CD8-positive, alpha-beta memory T cell (primary cell): ENCODE measurements around the gene TOMT. TPM values are rescaled to one million over a fixed set of nuclear protein-coding genes. Genes with fewer than 3 reads are reported as not detected.

Experiments
- CTCF ChIA-PET: fragments of 350-600 bp; sonication (Branson Sonifier 250); formaldehyde crosslinking; loops from one replicate; lab custom pipeline; 2021; ENCODE audit warnings: antibody characterized with exemption; lab: Charles Lee
- POLR2A ChIA-PET: fragments of 350-600 bp; sonication (Branson Sonifier 250); formaldehyde crosslinking; loops from one replicate; lab custom pipeline; 2021; ENCODE audit warnings: antibody characterized with exemption; lab: Charles Lee
- DNase-seq, 5 donors: peaks; one replicate each; pipeline versions ENCODE4 v3.0.0 to v3.0.0-alpha.2; 2020 to 2022; ENCODE audit warnings: mixed read lengths in 1 of 5
- H3K27ac ChIP-seq: one replicate; pipeline ENCODE4 v1.7.0; 2013; ENCODE audit warnings: low read depth, mild to moderate bottlenecking, low read length, moderate library complexity
- H3K27me3 ChIP-seq: 2 replicates; pipeline ENCODE4 v1.7.0; 2013; ENCODE audit warnings: low read length, mild to moderate bottlenecking; ENCODE audit not compliant: insufficient read depth, poor library complexity, severe bottlenecking
- H3K36me3 ChIP-seq: 2 replicates; pipeline ENCODE4 v1.7.0; 2013; ENCODE audit warnings: mild to moderate bottlenecking, low read length, moderate library complexity; ENCODE audit not compliant: insufficient read depth
- H3K4me1 ChIP-seq: 2 replicates; pipeline ENCODE4 v1.7.0; 2013; ENCODE audit warnings: mild to moderate bottlenecking, low read length, moderate library complexity; ENCODE audit not compliant: insufficient read depth
- H3K4me3 ChIP-seq: 2 replicates; pipeline ENCODE4 v1.7.0; 2013; ENCODE audit warnings: mild to moderate bottlenecking, low read length
- H3K9me3 ChIP-seq: 2 replicates; pipeline ENCODE4 v1.7.0; 2013; ENCODE audit warnings: mild to moderate bottlenecking, low read length
- H3K27ac Mint-ChIP-seq, 8 donors: one replicate each; pipeline ENCODE4 v1.8.0; 2020 to 2021; ENCODE audit warnings: mixed read lengths in 8 of 8, mild to moderate bottlenecking in 6 of 8, inconsistent platforms in 3 of 8, moderate library complexity in 3 of 8
- H3K27me3 Mint-ChIP-seq, 2 donors: one replicate each; pipeline ENCODE4 v1.8.0; 2020 to 2021; ENCODE audit warnings: mixed read lengths in 2 of 2, mild to moderate bottlenecking in 1 of 2, moderate library complexity in 1 of 2
- H3K36me3 Mint-ChIP-seq, 3 donors: one replicate each; pipeline ENCODE4 v1.8.0; 2020 to 2021; ENCODE audit warnings: mixed read lengths in 3 of 3, inconsistent platforms in 1 of 3, mild to moderate bottlenecking in 1 of 3
- H3K4me1 Mint-ChIP-seq, 3 donors: one replicate each; pipeline ENCODE4 v1.8.0; 2020 to 2021; ENCODE audit warnings: mixed read lengths in 3 of 3, inconsistent platforms in 1 of 3, mild to moderate bottlenecking in 1 of 3
- H3K4me3 Mint-ChIP-seq, 7 donors: one replicate each; pipeline ENCODE4 v1.8.0; 2020 to 2021; ENCODE audit warnings: mixed read lengths in 7 of 7, mild to moderate bottlenecking in 6 of 7, moderate library complexity in 4 of 7, inconsistent platforms in 2 of 7
- H3K9me3 Mint-ChIP-seq, 5 donors: one replicate each; pipeline ENCODE4 v1.8.0; 2020 to 2022; ENCODE audit warnings: mixed read lengths in 5 of 5, mild to moderate bottlenecking in 3 of 5, moderate library complexity in 2 of 5, inconsistent platforms in 1 of 5
- polyA plus RNA-seq: library from polyadenylated mRNA; unstranded; fragments of 300-500 nt; fragmentation: Illumina TruSeq; gene quantifications from one replicate; pipeline ENCODE4 v1.2.3, GENCODE V29; 2021
- total RNA-seq, 2 experiments: library from RNA; stranded (reverse); gene quantifications; one replicate each; pipeline ENCODE4 v1.2.3, GENCODE V29; 2021

Gene TOMT
- total RNA-seq (not detected), polyA plus RNA-seq (not detected)

GRCh38 chr11:72105888-72106287 lies at the start of gene TOMT:
Gene TOMT, plus strand, starts transcription at chr11:72105924. Its CDS starts 28 bp downstream, at chr11:72105952.
- ChIA-PET CTCF (interaction anchor here (1.2 kb wide), 1 partner anchor 20 kb away, joined by 3 read pairs; no protein-coding TSS in a partner anchor), POLR2A (interaction anchor here (0.5 kb wide), 1 partner anchor 49 kb away, joined by 3 read pairs; no protein-coding TSS in a partner anchor)
- H3K4me1 Mint-ChIP-seq, result peaks cover 30 to 36% (median 33%) of the 10 kb centered on the region in 3 donors
- no peak for DNase-seq
- Histone ChIP-seq H3K27me3 (no peaks in the 10 kb centered on the region), H3K36me3 (peaks cover 6% of the 10 kb centered on the region), H3K4me1 (peaks cover 27% of the 10 kb centered on the region), H3K9me3 (no peaks in the 10 kb centered on the region), H3K27ac (no peak within 1 kb of the TSS), H3K4me3 (no peak within 1 kb of the TSS)
- H3K27me3 Mint-ChIP-seq, result no peaks in the 10 kb centered on the region
- H3K9me3 Mint-ChIP-seq, result no peaks in the 10 kb centered on the region
- peaks cover 5 to 35% (median 6%) of the 10 kb centered on the region in 3 donors for H3K36me3 Mint-ChIP-seq
- H3K27ac Mint-ChIP-seq, result peak within 1 kb of the TSS in 7 of 8 donors; percentile 23 to 95 (median 66)
- peak within 1 kb of the TSS in 3 of 7 donors; percentile 25 to 63 (median 47) for H3K4me3 Mint-ChIP-seq

- H3K27me3 ChIP-seq, result no peaks in the 10 kb centered on the region
- Mint-ChIP-seq H3K4me1 (peaks cover 2 to 11% (median 3%) of the 10 kb centered on the region in 3 donors), H3K27ac (peak overlapping the region in 1 of 8 donors; percentile 52), H3K4me3 (no peak overlapping the region), H3K9me3 (no peaks in the 10 kb centered on the region), H3K36me3 (peaks cover 4 to 9% (median 6%) of the 10 kb centered on the region in 3 donors), H3K27me3 (no peaks in the 10 kb centered on the region)
- ChIA-PET POLR2A (no interaction called here), CTCF (interaction anchor here (1.2 to 1.8 kb wide), 2 partner anchors 33 kb away, joined by 3 to 8 read pairs; no protein-coding TSS in a partner anchor)
- H3K4me3 ChIP-seq, result no peak overlapping the region
- DNase-seq, result no peak
- H3K36me3 ChIP-seq, result no peaks in the 10 kb centered on the region
- no peak overlapping the region for H3K27ac ChIP-seq
- no peaks in the 10 kb centered on the region for H3K9me3 ChIP-seq
- no peaks in the 10 kb centered on the region for H3K4me1 ChIP-seq
These were observed 47.2 kb upstream of the TOMT start for GRCh38 chr11:72058416-72059034.

- POLR2A ChIA-PET, result no interaction called here
- Mint-ChIP-seq H3K27ac (peak overlapping the region in 2 of 8 donors; percentile 17 to 71), H3K36me3 (peaks cover 4 to 12% (median 6%) of the 10 kb centered on the region in 3 donors), H3K4me1 (no peaks in the 10 kb centered on the region), H3K27me3 (no peaks in the 10 kb centered on the region), H3K9me3 (no peaks in the 10 kb centered on the region), H3K4me3 (no peak overlapping the region)
- H3K4me1 ChIP-seq, result no peaks in the 10 kb centered on the region
- CTCF ChIA-PET, result no interaction called here
- no peaks in the 10 kb centered on the region for H3K27me3 ChIP-seq
- H3K36me3 ChIP-seq, result no peaks in the 10 kb centered on the region
- DNase-seq, result no peak
- no peaks in the 10 kb centered on the region for H3K9me3 ChIP-seq
- no peak overlapping the region for H3K4me3 ChIP-seq
- H3K27ac ChIP-seq, result no peak overlapping the region
These were observed 43.9 kb upstream of the TOMT start for GRCh38 chr11:72061739-72062396.

GRCh38 chr11:72066855-72067254 lies 38.9 kb upstream of the TOMT start:
- DNase-seq, result no peak

GRCh38 chr11:72067266-72067665 lies 38.5 kb upstream of the TOMT start:
- peaks cover 5% of the 10 kb centered on the region for H3K4me1 ChIP-seq
- DNase-seq, result no peak
- Mint-ChIP-seq H3K36me3 (peaks cover 0 to 20% (median 5%) of the 10 kb centered on the region in 3 donors), H3K4me1 (peaks cover 13 to 21% (median 20%) of the 10 kb centered on the region in 3 donors), H3K4me3 (no peak overlapping the region), H3K9me3 (no peaks in the 10 kb centered on the region), H3K27me3 (no peaks in the 10 kb centered on the region), H3K27ac (no peak overlapping the region)
- CTCF ChIA-PET, result interaction anchor here (1.0 kb wide), 1 partner anchor 20 kb away, joined by 3 read pairs; no protein-coding TSS in a partner anchor
- no peaks in the 10 kb centered on the region for H3K36me3 ChIP-seq
- H3K4me3 ChIP-seq, result no peak overlapping the region
- no peaks in the 10 kb centered on the region for H3K27me3 ChIP-seq
- no peak overlapping the region for H3K27ac ChIP-seq
- H3K9me3 ChIP-seq, result no peaks in the 10 kb centered on the region
- POLR2A ChIA-PET, result interaction anchor here (0.8 kb wide), 1 partner anchor 27 kb away, joined by 3 read pairs; no protein-coding TSS in a partner anchor

More at GRCh38 chr11:72066855-72067254, 38.9 kb upstream of the TOMT start:
- peaks cover 11 to 17% (median 16%) of the 10 kb centered on the region in 3 donors for H3K4me1 Mint-ChIP-seq
- Histone ChIP-seq H3K4me1 (peaks cover 5% of the 10 kb centered on the region), H3K36me3 (no peaks in the 10 kb centered on the region), H3K9me3 (no peaks in the 10 kb centered on the region), H3K27me3 (no peaks in the 10 kb centered on the region), H3K4me3 (no peak overlapping the region), H3K27ac (no peak overlapping the region)
- POLR2A ChIA-PET, result interaction anchor here (0.8 kb wide), 1 partner anchor 27 kb away, joined by 3 read pairs; no protein-coding TSS in a partner anchor
- no peak overlapping the region for H3K4me3 Mint-ChIP-seq
- H3K9me3 Mint-ChIP-seq, result no peaks in the 10 kb centered on the region
- peaks cover 1 to 22% (median 6%) of the 10 kb centered on the region in 3 donors for H3K36me3 Mint-ChIP-seq
- no peaks in the 10 kb centered on the region for H3K27me3 Mint-ChIP-seq
- CTCF ChIA-PET, result interaction anchor here (1.0 kb wide), 1 partner anchor 20 kb away, joined by 3 read pairs; no protein-coding TSS in a partner anchor
- no peak overlapping the region for H3K27ac Mint-ChIP-seq

- Mint-ChIP-seq H3K4me1 (peaks cover 15 to 24% (median 23%) of the 10 kb centered on the region in 3 donors), H3K27me3 (no peaks in the 10 kb centered on the region), H3K4me3 (no peak overlapping the region), H3K9me3 (no peaks in the 10 kb centered on the region), H3K27ac (peak overlapping the region in 3 of 8 donors; percentile 38 to 69 (median 65)), H3K36me3 (peaks cover 0 to 20% (median 5%) of the 10 kb centered on the region in 3 donors)
- no peaks in the 10 kb centered on the region for H3K9me3 ChIP-seq
- H3K4me3 ChIP-seq, result no peak overlapping the region
- H3K27ac ChIP-seq, result no peak overlapping the region
- CTCF ChIA-PET, result no interaction called here
- POLR2A ChIA-PET, result no interaction called here
- no peak for DNase-seq
- no peaks in the 10 kb centered on the region for H3K36me3 ChIP-seq
- no peaks in the 10 kb centered on the region for H3K27me3 ChIP-seq
- peaks cover 5% of the 10 kb centered on the region for H3K4me1 ChIP-seq
These were observed 38.0 kb upstream of the TOMT start for GRCh38 chr11:72067676-72068075.

GRCh38 chr11:72069200-72069599 lies 36.5 kb upstream of the TOMT start:
- peaks cover 5% of the 10 kb centered on the region for H3K4me1 ChIP-seq
- no peaks in the 10 kb centered on the region for H3K36me3 ChIP-seq
- Mint-ChIP-seq H3K27me3 (no peaks in the 10 kb centered on the region), H3K4me3 (no peak overlapping the region), H3K27ac (peak overlapping the region in 6 of 8 donors; percentile 33 to 90 (median 78)), H3K36me3 (peaks cover 4 to 23% (median 8%) of the 10 kb centered on the region in 3 donors), H3K4me1 (peaks cover 15 to 24% (median 23%) of the 10 kb centered on the region in 3 donors), H3K9me3 (no peaks in the 10 kb centered on the region)
- H3K27ac ChIP-seq, result no peak overlapping the region
- DNase-seq, result no peak
- no peaks in the 10 kb centered on the region for H3K27me3 ChIP-seq
- no peaks in the 10 kb centered on the region for H3K9me3 ChIP-seq
- no peak overlapping the region for H3K4me3 ChIP-seq
- CTCF ChIA-PET, result no interaction called here
- POLR2A ChIA-PET, result no interaction called here
